HEK293 (cell line): Measurements from ENCODE around the gene NCL.

ENCODE experiments used
- CTCF ChIA-PET: fragments of 350-600 bp; formaldehyde crosslinking; extraction: SDS; loops from one replicate; lab custom pipeline; 2021; ENCODE audit warnings: antibody characterized with exemption; lab: Yijun Ruan, JAX
- POLR2A ChIA-PET: fragments of 300-600 bp; formaldehyde crosslinking; extraction: SDS; loops from one replicate; lab custom pipeline; 2020; ENCODE audit warnings: antibody characterized with exemption, inconsistent platforms; lab: Yijun Ruan, JAX
- H3K27ac ChIP-seq: fragments of 200-500 bp; sonication (Bioruptor generic); 2 replicates; pipeline ENCODE4 v1.5.1; 2014; ENCODE audit warnings: low read depth, low read length, control low read depth, inconsistent platforms; ENCODE audit errors: extremely low read depth
- H3K36me3 ChIP-seq, 2 experiments: fragments of 200-500 bp in 1 of 2; sonication (Bioruptor generic) in 1 of 2; 1 replicate in 1 of 2; 2 replicates in 1 of 2; pipeline ENCODE4 v1.5.1; 2014 to 2017; ENCODE audit warnings: inconsistent platforms in 2 of 2, low read length in 2 of 2; ENCODE audit not compliant: control insufficient read depth in 2 of 2, insufficient read depth in 1 of 2
- H3K4me1 ChIP-seq: fragments of 200-500 bp; sonication (Bioruptor generic); 2 replicates; pipeline ENCODE4 v1.5.1; 2014; ENCODE audit warnings: mild to moderate bottlenecking, low read length, inconsistent platforms; ENCODE audit not compliant: control insufficient read depth, insufficient read depth
- H3K4me3 ChIP-seq: 2 replicates; pipeline ENCODE4 v1.5.1; 2011; ENCODE audit warnings: low read depth, mild to moderate bottlenecking, control low read depth, low read length, moderate library complexity
- H3K9me3 ChIP-seq: fragments of 200-500 bp; sonication (Bioruptor generic); 2 replicates; pipeline ENCODE4 v1.5.1; 2014; ENCODE audit warnings: low read depth, low read length, inconsistent platforms; ENCODE audit not compliant: control insufficient read depth, insufficient read depth
- EGR2 ChIP-seq: fragments of 450-650 bp; formaldehyde crosslinking; IDR thresholded peaks from 2 replicates; pipeline ENCODE4 v1.5.1; 2016; ENCODE audit warnings: low read depth, missing biosample characterization, missing genetic modification characterization
- GLIS2 ChIP-seq: fragments of 450-650 bp; formaldehyde crosslinking; IDR thresholded peaks from 2 replicates; pipeline ENCODE4 v1.5.1; 2016; ENCODE audit warnings: missing biosample characterization, missing genetic modification characterization
- IKZF3 ChIP-seq: fragments of 450-650 bp; IDR thresholded peaks from 2 replicates; pipeline ENCODE4 v1.5.0; 2018; ENCODE audit warnings: missing biosample characterization, mild to moderate bottlenecking, missing genetic modification characterization, moderate library complexity
- KLF1 ChIP-seq: fragments of 450-650 bp; formaldehyde crosslinking; IDR thresholded peaks from 2 replicates; pipeline ENCODE4 v1.5.1; 2016; ENCODE audit warnings: missing biosample characterization, missing genetic modification characterization
- KLF16 ChIP-seq: fragments of 450-650 bp; formaldehyde crosslinking; IDR thresholded peaks from 2 replicates; pipeline ENCODE4 v1.5.1; 2017; ENCODE audit warnings: missing biosample characterization, missing genetic modification characterization
- PRDM1 ChIP-seq: fragments of 450-650 bp; formaldehyde crosslinking; IDR thresholded peaks from 2 replicates; pipeline ENCODE4; 2016; ENCODE audit warnings: missing biosample characterization, missing genetic modification characterization
- ZBTB20 ChIP-seq: fragments of 450-650 bp; formaldehyde crosslinking; IDR thresholded peaks from 2 replicates; pipeline ENCODE4 v1.5.1; 2016; ENCODE audit warnings: missing biosample characterization, missing genetic modification characterization
- ZFP37 ChIP-seq: fragments of 450-650 bp; formaldehyde crosslinking; IDR thresholded peaks from 2 replicates; pipeline ENCODE4 v1.5.1; 2016; ENCODE audit warnings: missing biosample characterization, missing genetic modification characterization
- ZFP69B ChIP-seq: fragments of 450-650 bp; formaldehyde crosslinking; IDR thresholded peaks from 2 replicates; pipeline ENCODE4 v1.5.1; 2016; ENCODE audit warnings: missing biosample characterization, missing genetic modification characterization
- ZNF391 ChIP-seq: fragments of 450-650 bp; formaldehyde crosslinking; IDR thresholded peaks from 2 replicates; pipeline ENCODE4 v1.5.1; 2016; ENCODE audit warnings: low read depth, missing biosample characterization, missing genetic modification characterization, borderline replicate concordance
- ZNF510 ChIP-seq: fragments of 450-650 bp; formaldehyde crosslinking; IDR thresholded peaks from 2 replicates; pipeline ENCODE4 v1.5.1; 2018; ENCODE audit warnings: mild to moderate bottlenecking, missing genetic modification characterization, missing biosample characterization; ENCODE audit not compliant: insufficient replicate concordance
- ZNF623 ChIP-seq: fragments of 450-650 bp; formaldehyde crosslinking; IDR thresholded peaks from 2 replicates; pipeline ENCODE4 v1.5.1; 2016; ENCODE audit warnings: missing biosample characterization, missing genetic modification characterization
- ZNF629 ChIP-seq: fragments of 450-650 bp; formaldehyde crosslinking; IDR thresholded peaks from 2 replicates; pipeline ENCODE4 v1.5.1; 2017; ENCODE audit warnings: missing biosample characterization, missing genetic modification characterization
- ZNF747 ChIP-seq: fragments of 450-650 bp; formaldehyde crosslinking; IDR thresholded peaks from 2 replicates; pipeline ENCODE4 v1.5.1; 2016; ENCODE audit warnings: missing biosample characterization, missing genetic modification characterization
- TF ChIP-seq, protein P1 (sequence below): fragments of 450-650 bp; IDR thresholded peaks from 2 replicates; pipeline ENCODE4 v1.5.1; 2018; ENCODE audit warnings: missing biosample characterization, missing genetic modification characterization
- TF ChIP-seq, protein P2 (sequence below): fragments of 450-650 bp; formaldehyde crosslinking; IDR thresholded peaks from 2 replicates; pipeline ENCODE4 v1.5.1; 2016; ENCODE audit warnings: missing biosample characterization, missing genetic modification characterization

NCL gene

DNA sequence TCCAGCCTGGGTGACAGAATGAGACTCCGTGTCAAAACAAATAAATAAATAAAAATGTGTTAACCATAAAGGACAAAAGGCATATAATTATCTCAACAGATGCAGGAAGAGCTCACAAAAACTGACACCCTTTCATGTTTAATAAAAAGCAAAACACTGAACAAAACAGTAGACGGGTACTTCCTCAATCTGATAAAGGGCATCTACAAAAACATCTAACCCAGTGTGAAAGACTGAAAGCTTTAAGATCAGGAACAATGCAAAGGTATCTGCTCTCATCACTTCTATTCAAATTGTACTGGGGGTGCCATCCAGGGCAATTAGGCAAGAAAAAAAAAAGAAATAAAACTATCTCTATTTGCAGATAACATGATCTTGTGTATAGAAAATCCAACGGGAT lies 11.7 kb upstream of the NCL start:
- H3K4me3 ChIP-seq: no peak overlapping the region
- CTCF ChIA-PET: interaction anchor here (0.7 kb wide), 2 partner anchors 44 to 446 kb away, joined by 3 to 6 read pairs; no protein-coding TSS in a partner anchor
- H3K9me3 ChIP-seq: no peaks in the 10 kb centered on the region
- POLR2A ChIA-PET: interaction anchor here (3.4 kb wide), 1 partner anchor 11 kb away, joined by 24 read pairs; the partner anchor contains the start of gene NCL
- H3K4me1 ChIP-seq: no peaks in the 10 kb centered on the region
- no peaks in the 10 kb centered on the region for H3K36me3 ChIP-seq
- no peak overlapping the region for H3K27ac ChIP-seq
- TF ChIP-seq ZBTB20 (tag by site-specific recombination): no peak
- TF ChIP-seq KLF16 (tag by site-specific recombination): no peak

DNA sequence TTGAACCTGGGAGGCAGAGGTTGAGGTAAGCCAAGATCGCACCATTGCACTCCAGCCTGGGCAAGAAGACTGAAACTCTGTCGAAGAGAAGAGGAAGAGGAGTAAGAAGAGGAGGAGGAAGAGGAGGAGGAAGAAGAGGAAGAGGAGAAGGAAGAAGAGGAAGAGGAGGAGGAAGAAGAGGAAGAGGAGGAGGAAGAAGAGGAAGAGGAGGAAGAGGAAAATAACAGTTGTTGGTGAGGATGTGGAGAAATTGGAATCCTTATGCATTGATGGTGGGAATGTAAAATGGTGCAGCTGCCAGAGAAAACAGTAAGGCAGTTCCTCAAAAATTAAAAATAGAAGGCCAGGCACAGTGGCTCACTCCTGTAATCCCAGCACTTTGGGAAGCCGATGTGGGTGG lies 8.5 kb upstream of the NCL start:
- TF ChIP-seq GLIS2 (no peak), ZNF623 (tag by site-specific recombination) (no peak)
- TF ChIP-seq, protein P1, sequence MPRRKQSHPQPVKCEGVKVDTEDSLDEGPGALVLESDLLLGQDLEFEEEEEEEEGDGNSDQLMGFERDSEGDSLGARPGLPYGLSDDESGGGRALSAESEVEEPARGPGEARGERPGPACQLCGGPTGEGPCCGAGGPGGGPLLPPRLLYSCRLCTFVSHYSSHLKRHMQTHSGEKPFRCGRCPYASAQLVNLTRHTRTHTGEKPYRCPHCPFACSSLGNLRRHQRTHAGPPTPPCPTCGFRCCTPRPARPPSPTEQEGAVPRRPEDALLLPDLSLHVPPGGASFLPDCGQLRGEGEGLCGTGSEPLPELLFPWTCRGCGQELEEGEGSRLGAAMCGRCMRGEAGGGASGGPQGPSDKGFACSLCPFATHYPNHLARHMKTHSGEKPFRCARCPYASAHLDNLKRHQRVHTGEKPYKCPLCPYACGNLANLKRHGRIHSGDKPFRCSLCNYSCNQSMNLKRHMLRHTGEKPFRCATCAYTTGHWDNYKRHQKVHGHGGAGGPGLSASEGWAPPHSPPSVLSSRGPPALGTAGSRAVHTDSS (tag by site-specific recombination): peak; percentile 99
- ChIA-PET POLR2A (interaction anchor here (0.7 kb wide), 1 partner anchor 8 kb away, joined by 3 read pairs; the partner anchor contains the start of gene NCL), CTCF (interaction anchor here (1.5 kb wide), 1 partner anchor 9 kb away, joined by 7 read pairs; no protein-coding TSS in a partner anchor)
- Histone ChIP-seq H3K27ac (no peak overlapping the region), H3K36me3 (no peaks in the 10 kb centered on the region), H3K4me3 (no peak overlapping the region), H3K4me1 (no peaks in the 10 kb centered on the region), H3K9me3 (no peaks in the 10 kb centered on the region)

DNA sequence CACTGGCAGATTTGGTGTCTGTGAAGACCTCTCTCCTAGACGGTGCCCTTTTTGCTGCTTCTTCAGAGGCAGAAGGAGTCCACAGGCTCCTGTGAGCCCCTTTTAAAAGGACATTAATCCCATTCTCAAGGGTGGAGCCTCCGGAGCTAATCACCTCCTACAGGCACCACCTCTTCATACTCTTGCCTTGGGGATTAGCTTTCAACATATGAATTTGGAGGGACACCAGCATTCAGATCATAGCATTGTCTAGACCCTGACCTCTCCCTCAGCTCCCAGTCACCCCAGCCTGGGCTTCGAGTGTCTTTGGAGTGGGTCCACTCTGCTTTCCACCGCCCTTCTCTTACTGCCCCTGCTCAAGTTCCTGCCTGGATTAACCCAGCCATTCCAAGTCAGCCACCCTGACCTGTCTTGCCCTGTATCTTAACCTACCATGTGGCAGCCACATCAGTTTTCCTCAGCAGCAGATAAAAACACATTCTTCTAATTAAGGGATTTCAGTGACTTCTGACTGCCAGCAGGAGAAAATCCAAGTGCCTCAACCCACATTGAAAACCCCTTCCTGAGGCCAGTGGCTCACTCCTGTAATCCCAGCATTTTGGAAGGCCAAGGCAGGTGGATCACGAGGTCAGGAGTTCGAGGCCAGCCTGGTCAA lies 6.1 kb upstream of the NCL start:
- no peak overlapping the region for H3K4me3 ChIP-seq
- no peaks in the 10 kb centered on the region for H3K4me1 ChIP-seq
- H3K27ac ChIP-seq: no peak overlapping the region
- TF ChIP-seq ZFP37 (tag by site-specific recombination) (no peak), ZNF629 (no peak), ZNF391 (tag by site-specific recombination) (no peak)
- TF ChIP-seq, protein P2, sequence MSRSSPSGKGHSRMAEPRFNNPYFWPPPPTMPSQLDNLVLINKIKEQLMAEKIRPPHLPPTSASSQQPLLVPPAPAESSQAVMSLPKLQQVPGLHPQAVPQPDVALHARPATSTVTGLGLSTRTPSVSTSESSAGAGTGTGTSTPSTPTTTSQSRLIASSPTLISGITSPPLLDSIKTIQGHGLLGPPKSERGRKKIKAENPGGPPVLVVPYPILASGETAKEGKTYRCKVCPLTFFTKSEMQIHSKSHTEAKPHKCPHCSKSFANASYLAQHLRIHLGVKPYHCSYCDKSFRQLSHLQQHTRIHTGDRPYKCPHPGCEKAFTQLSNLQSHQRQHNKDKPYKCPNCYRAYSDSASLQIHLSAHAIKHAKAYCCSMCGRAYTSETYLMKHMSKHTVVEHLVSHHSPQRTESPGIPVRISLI: 0 out of 2 replicates have a peak, but pooled peaks have one; percentile 25
- TF ChIP-seq, all 188 proteins: peak for 1
- Histone ChIP-seq H3K36me3 (no peaks in the 10 kb centered on the region), H3K9me3 (no peaks in the 10 kb centered on the region)
- POLR2A ChIA-PET: no interaction called here
- CTCF ChIA-PET: interaction anchor here (7.4 kb wide), 1 partner anchor 11 kb away, joined by 55 read pairs; no protein-coding TSS in a partner anchor

DNA sequence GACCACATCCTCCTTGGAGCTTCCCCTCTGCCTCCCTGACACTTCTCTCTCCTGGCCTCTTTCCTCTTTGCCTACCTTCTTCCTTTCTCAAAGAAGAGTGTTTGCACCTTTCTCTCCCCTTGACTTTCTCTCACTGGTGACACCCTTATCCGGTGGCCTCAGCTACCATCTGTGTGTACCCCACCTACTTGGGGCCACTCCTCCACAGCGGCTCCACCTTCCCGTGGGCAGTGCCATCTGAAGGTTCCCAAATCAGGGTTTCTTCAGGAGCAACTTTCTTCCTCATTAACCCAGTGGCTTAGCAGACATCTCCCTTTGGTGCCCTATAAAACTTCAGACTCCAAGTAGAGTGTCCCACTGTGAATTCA lies 5.3 kb upstream of the NCL start:
- Histone ChIP-seq H3K4me1 (no peaks in the 10 kb centered on the region), H3K4me3 (no peak overlapping the region), H3K36me3 (no peaks in the 10 kb centered on the region), H3K27ac (no peak overlapping the region), H3K9me3 (no peaks in the 10 kb centered on the region)
- POLR2A ChIA-PET: no interaction called here
- TF ChIP-seq EGR2 (tag by site-specific recombination) (peak; percentile 15; the same call in 1 of the 2 replicates), IKZF3 (tag by site-specific recombination) (no peak), KLF1 (tag by site-specific recombination) (0 out of 2 replicates have a peak, but pooled peaks have one; percentile 15), PRDM1 (tag by site-specific recombination) (peak; percentile 68), ZFP69B (tag by site-specific recombination) (no peak), ZNF510 (tag by site-specific recombination) (no peak), ZNF747 (tag by site-specific recombination) (no peak)
- CTCF ChIA-PET: interaction anchor here (0.5 to 7.4 kb wide), 4 partner anchors 11 to 245 kb away, joined by 3 to 55 read pairs (median 4); no protein-coding TSS in a partner anchor
